Epithelial cell of proximal tubule (primary cell): Measurements from ENCODE around the gene EFEMP2. TPM values are rescaled to one million over a fixed set of nuclear protein-coding genes. Genes with fewer than 3 reads are reported as not detected.

Experiments
- DNase-seq: peaks from one replicate; pipeline ENCODE4 v3.0.0-alpha.2; 2011; ENCODE audit warnings: low read depth
- H3K4me3 ChIP-seq: 2 replicates; pipeline ENCODE4 v1.5.1; 2011; ENCODE audit warnings: low read depth, mild to moderate bottlenecking, low read length
- CTCF ChIP-seq: conservative IDR thresholded peaks from 2 replicates; pipeline ENCODE4 v1.5.1; 2012; ENCODE audit warnings: low read depth, mild to moderate bottlenecking, low read length
- total RNA-seq: library from RNA; depleted of rRNA; stranded (reverse); fragments of >200 nt; gene quantifications from 2 replicates; pipeline ENCODE4 v1.2.3, GENCODE V29; 2015

EFEMP2 gene
- total RNA-seq, 1 donor from 2014 or later = 94.7 TPM

- no peak for TF ChIP-seq CTCF
- DNase-seq = no peak
- no peak overlapping the region for H3K4me3 ChIP-seq
These were observed 30.5 kb upstream of the EFEMP2 start for GRCh38 chr11:65903068-65903481.

GRCh38 chr11:65900899-65901180 lies 28.2 kb upstream of the EFEMP2 start:
- peak overlapping the region; percentile 80 for H3K4me3 ChIP-seq
- no peak for TF ChIP-seq CTCF
- no peak for DNase-seq

- DNase-seq = no peak
- H3K4me3 ChIP-seq = peak within 1 kb of the TSS; percentile 80
- TF ChIP-seq CTCF = no peak
These were observed 27.7 kb upstream of the EFEMP2 start, which contains the start of gene FOSL1 for GRCh38 chr11:65900125-65900898. TSS of gene FOSL1 (minus strand) at chr11:65900388. CDS start at chr11:65900339, 49 bp downstream.

- H3K4me3 ChIP-seq = peak overlapping the region; percentile 80
- no peak for DNase-seq
- no peak for TF ChIP-seq CTCF
These were observed 26.9 kb upstream of the EFEMP2 start for GRCh38 chr11:65899356-65900124.

- DNase-seq = no peak
- peak overlapping the region; percentile 80 for H3K4me3 ChIP-seq
These were observed 26.2 kb upstream of the EFEMP2 start for GRCh38 chr11:65898656-65899355.

GRCh38 chr11:65897020-65897471 lies 24.4 kb upstream of the EFEMP2 start:
- DNase-seq = no peak
- TF ChIP-seq CTCF = no peak
- H3K4me3 ChIP-seq = no peak overlapping the region

More at GRCh38 chr11:65898656-65899355, 26.2 kb upstream of the EFEMP2 start:
- TF ChIP-seq CTCF = no peak
